ENCODE measurements around the gene CBX5. TPM values are rescaled to one million over a fixed set of nuclear protein-coding genes. Genes with fewer than 3 reads are reported as not detected.

The CBX5 gene
- total and polyA plus RNA-seq, 2 of the 8 experiments (the other 6 are each of a cell fraction or from before 2014, with no cell fraction given) = 62.4 to 231 TPM

GRCh38 chr12:54184024-54184805, 95.7 kb downstream of the CBX5 start (continued):
- no peak for TF ChIP-seq RNF2 (IDR thresholded peaks at IDR 0.05; ENCODE audit: borderline replicate concordance, low read depth, low read length, missing control alignments, poor library complexity, severe bottlenecking)
- TF ChIP-seq RFX5 (IDR thresholded peaks at IDR 0.05; ENCODE audit: borderline replicate concordance, low read depth, low read length) = no peak
- TF ChIP-seq MAX (IDR thresholded peaks at IDR 0.05) = no peak
- no peak for TF ChIP-seq SP2 (IDR thresholded peaks at IDR 0.05; ENCODE audit: low read length)
- TF ChIP-seq HDAC2 (IDR thresholded peaks at IDR 0.05; ENCODE audit: borderline replicate concordance in 1 of 2, low read depth in 2 of 2, low read length in 2 of 2) = no peak
- TF ChIP-seq SIRT6 (IDR thresholded peaks at IDR 0.05; ENCODE audit: low read length) = no peak
- no peak for TF ChIP-seq SAP30 (IDR thresholded peaks at IDR 0.05; ENCODE audit: insufficient read depth, insufficient replicate concordance, low read length)
- no peak for TF ChIP-seq TAF7 (optimal IDR thresholded peaks at IDR 0.05; ENCODE audit: borderline replicate concordance, low read depth, low read length)
